T1000 (cell line): ENCODE measurements around the gene GJA3.

Experiments used
- DNase-seq: peaks from one replicate; lab custom pipeline; 2025; ENCODE audit warnings: mixed read lengths; lab: John Stamatoyannopoulos, UW

The GJA3 gene

GRCh38 chr13:20151016-20151415 is 9.8 kb downstream of the GJA3 start:
- DNase-seq: no peak

GRCh38 chr13:20150561-20150960 is 10.3 kb downstream of the GJA3 start:
- DNase-seq: no peak

GRCh38 chr13:20149762-20150161 is 11.1 kb downstream of the GJA3 start:
- no peak for DNase-seq

DNA sequence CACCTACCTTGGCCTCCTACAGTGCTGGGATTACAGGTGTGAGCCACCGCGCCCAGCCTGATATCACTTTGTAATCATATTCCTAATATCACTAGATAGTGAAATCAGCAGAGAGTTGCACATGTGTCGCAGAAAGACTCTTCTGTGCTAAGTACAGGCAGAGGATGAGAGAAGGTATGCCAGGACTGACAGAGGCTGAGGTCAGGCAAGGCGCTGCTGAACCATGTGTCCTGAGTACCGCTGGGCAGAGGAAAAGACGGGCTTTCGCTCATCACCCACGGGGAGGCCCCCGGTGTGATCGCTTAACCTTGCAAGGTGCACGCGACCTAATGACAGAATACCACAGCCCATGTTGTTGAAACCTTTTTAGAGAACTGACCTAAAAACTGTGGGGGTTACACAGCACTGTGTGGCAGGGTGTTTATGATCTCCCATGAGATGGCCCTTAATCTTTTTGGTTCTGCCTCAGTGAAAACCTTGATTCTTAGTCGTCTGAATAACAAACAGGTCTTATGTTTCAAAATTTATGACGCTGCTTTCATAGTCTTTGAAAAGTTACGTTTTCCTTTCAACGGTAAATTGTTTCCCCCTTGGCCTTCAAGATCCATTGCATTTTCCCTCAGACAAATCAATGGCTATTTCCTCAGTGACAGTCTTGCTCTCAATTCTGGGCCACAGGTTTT is 12.2 kb downstream of the GJA3 start:
- no peak for DNase-seq

GRCh38 chr13:20146381-20146780 is 14.5 kb downstream of the GJA3 start:
- DNase-seq: no peak

GRCh38 chr13:20145521-20145920 is 15.3 kb downstream of the GJA3 start:
- no peak for DNase-seq

- DNase-seq: no peak
These were observed 16.6 kb downstream of the GJA3 start for GRCh38 chr13:20144141-20144850.

DNA sequence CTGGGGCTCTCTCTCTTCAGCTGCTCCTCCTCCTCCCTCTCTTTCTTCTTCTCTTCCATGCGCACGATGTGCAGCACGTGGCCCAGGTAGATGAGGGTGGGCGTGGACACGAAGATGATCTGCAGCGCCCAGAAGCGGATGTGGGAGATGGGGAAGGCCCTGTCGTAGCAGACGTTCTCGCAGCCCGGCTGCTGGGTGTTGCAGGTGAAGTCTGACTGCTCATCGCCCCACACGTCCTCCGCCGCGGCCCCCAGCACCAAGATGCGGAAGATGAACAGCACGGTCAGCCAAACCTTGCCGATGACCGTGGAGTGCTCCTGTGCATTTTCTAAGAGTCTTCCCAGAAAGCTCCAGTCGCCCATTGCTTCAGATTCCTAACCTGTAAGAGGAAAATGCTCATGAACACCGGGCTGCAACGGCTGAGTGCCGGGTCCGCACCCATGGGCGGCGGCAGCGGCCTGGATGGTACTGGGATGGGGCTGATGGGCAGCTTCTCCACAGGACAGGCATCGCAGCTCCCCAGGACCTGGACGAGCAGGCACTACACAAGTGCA is 17.8 kb downstream of the GJA3 start:
- DNase-seq: no peak

DNA sequence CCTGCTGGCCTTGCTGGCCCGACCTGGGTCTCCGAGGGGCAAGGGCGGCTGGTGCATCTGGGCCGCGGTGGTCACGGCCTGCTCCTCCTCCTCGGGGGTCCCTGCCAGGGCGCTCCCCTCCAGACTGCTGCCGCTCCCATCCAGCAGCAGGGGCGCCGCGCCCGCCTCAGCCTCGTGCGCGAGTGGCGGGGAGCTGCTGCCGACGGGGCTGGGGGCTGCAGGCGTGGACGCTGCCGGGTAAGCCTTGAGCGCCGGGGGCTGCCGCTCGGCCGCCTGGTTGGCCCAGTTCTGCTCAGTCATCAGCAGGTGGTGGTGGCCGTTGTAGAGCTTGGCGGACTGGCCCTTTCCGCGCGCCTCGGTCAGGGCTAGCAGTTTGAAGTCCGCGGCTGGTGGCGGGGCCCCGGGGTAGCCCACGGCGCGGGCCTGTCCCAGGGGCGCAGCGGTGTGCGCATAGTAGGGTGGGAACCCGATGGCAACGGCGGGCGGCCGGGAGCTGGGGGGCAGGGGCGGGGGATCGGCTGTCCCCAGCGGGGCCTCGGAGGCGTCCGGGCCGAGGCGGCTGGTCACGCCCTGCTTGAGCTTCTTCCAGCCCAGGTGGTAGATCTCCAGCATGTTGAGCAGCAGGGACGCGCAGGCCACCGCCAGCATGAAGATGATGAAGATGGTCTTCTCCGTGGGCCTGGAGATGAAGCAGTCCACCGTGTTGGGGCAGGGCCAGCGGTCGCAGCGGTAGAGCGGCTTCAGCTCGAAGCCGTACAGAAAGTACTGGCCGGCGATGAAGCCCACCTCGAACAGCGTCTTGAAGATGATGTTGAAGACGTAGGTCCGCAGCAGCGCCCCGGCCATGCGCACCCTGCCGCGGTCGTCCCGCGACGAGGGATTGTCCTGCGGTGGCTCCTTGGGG is 18.6 kb downstream of the GJA3 start:
- DNase-seq: no peak

GRCh38 chr13:20141238-20142022 is 19.4 kb downstream of the GJA3 start:
- no peak for DNase-seq

- DNase-seq: no peak
These were observed 20.4 kb downstream of the GJA3 start for GRCh38 chr13:20140487-20140886.

GRCh38 chr13:20137875-20138274 is 23.0 kb downstream of the GJA3 start:
- DNase-seq: no peak

GRCh38 chr13:20136781-20137703 is 23.8 kb downstream of the GJA3 start:
- no peak for DNase-seq

DNA sequence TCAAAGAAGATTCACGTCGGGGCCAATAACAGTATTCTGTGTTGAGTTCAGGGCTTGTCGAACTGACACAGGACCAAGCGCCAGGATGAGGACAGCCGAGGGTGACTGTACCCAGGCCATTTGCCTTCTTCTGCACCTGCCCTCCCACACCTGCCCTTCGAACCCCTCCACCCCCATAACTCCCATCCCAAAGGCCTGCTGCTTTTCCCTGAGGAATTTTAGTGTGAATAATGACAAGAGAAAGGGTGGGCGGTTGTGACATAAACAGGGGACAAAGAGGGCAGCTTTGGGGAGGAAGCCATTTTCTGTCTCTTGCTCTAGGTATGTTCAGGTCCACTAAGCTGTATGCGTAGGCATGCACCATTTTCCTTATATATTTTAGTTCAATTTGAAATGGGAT is 26.1 kb downstream of the GJA3 start:
- DNase-seq: no peak

GRCh38 chr13:20132052-20132634 is 28.7 kb downstream of the GJA3 start:
- DNase-seq: no peak

DNA sequence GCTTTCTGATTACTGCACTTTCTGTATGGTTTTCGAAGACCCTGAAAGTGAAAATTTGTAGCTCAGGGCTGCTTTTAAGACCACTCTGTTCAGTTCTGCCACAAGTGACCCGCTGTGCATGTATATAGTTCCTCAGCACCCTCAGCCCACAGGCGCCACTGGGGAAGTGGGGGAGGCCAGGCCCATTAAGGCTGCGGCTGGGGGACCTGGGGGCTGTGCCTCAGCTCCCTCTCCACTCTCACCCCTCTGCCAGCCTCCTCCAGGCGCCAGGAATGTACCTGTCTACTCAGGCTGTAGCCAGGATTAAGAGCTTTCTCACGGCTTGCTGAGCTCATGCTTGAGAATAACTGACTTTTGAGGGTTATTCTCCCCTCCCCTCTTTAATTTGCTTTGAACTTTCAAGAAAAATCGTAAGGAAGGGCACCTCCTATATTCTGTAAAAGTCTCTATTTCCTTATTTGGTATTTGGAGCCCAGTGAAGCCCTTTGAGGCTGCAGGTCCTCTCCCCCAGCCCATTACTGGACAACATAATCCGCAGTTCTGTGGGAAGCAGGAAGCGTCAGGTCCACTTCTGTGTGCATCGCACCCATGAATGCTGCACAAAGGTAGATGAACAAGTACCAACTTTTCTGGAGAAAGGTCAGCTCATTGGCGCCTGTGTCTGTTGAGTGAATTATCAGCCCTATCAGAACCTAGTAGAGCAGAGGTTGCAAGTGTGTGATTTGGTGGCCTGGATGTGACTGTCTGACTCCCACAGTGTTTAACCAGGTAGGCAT is 29.6 kb downstream of the GJA3 start:
- DNase-seq: no peak

DNA sequence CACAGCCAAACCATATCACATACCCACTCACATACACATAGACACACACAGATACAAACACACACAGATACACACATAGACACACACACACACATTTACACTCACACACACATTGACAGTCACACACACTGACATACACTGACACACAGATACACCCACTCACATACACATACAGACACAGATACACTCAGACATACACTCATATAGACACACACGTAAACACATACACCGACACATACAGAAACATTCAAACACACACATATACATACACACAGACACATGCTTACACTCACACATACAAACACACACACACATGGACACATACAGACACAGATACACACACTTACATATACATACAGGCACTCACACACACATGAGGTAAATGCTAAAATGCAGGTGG is 30.2 kb downstream of the GJA3 start:
- no peak for DNase-seq

DNA sequence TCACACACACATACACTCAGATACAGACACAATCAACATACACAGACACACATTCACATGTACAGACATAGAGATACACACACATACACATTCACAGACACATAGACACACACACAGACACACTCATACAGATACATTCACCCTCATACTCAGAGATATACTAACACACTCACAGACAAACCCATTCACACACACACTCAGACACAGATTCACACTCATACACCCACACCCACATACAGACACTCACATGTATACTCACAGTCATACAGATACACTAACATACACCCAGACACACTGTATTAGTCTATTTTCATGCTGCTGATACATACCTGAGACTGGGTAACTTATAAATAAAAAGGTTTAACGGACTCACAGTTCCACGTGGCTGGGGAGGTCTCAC is 30.8 kb downstream of the GJA3 start:
- no peak for DNase-seq

- DNase-seq: no peak
These were observed 31.8 kb downstream of the GJA3 start for GRCh38 chr13:20129076-20129475.
